ENCODE data around the gene AFF2.

Gene AFF2

DNA sequence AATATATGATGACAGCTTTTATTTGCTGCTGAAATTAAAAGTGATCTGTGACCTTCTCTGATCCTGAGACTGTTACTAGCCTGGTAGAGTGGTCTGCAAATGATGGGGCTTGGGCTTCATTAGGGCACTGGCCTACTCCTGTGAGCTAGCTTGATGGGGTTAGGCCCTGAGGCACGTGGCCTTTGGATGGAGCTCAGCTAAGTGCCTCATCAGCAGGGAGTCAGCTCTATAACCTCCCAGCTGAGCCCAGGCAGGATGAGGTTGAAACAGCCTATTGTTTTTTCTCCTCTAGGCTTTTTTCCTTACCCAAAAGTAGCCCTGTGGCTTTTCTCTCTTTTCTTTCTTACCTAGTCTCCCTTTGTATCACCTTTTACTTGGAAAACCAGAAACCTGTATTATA lies 92.2 kb downstream of the AFF2 start:
- no peak for DNase-seq

DNA sequence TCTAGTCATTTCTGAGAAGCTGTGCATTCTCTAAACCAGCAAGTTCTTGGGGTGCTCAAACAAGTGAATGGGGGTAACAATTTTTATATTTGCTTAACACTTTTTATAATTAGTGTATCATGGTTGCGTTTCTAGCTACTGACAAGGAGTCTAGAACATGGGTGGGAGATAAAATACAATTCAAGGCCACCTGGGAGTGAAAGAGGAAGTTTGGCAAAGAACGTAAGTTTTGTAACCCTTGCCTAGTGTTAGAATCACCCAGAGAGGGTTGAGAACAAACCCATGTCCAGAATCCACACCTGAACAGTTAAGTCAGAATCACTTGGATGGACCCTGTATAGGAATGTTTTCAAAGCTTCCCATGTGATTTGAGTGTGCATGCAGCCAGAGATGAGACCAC lies 92.7 kb downstream of the AFF2 start:
- no peak for DNase-seq

DNA sequence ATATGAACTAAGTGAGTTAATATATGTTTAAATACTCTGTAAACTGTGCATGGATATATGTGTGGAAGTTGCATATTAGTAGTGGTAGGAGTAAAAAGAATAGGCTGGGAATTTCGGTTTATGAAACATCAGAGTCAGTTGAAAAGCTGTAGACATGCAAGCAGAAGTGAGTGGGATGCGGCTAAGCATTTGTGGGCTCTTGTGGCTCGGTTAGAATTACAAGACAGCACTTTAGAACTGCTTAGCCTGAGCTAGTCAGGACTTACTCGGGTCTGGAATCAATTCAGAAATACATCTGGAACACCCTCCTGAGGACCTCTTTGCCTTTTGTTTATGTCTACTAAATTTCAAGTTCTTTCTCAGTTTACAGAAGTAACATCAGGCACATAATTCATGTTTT lies 93.6 kb downstream of the AFF2 start:
- DNase-seq: no peak

DNA sequence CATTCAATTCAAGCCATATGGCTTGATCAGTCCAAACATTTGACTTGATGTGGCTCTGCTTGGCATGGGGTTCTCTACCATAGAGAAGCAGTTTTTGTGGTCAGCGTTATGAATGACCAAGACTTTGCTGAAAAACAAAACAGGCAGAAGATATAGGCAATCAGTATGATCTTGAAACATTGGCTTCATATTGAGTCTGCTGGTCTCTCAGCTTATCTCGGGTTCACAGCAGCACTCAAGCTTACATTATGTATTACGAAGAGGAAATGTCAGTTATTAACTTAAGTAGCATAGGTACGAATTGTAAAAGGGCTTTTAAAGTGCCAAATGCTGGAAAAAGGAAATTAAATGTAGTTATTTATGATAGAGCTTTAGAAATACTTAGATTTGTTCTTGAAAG lies 99.0 kb downstream of the AFF2 start:
- DNase-seq: no peak

DNA sequence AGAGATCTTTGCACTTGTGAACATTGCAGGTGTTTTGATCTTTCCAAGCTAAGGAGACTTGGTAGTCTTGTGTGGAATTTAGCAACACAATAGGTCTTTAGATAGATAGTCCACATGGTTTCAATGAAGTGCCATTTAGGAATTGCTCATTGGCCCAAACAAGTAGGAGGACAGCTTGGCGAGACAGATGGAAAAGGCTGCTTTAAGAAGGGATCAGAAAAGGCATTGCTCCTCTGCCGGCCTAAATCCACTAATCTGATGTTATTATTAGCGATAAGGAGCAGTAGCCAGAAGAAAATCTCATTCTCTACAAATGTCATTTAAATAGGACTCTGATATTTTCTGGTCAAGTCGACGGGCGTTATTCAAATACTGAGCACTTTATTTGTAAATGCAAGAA lies 99.7 kb downstream of the AFF2 start:
- no peak for DNase-seq

DNA sequence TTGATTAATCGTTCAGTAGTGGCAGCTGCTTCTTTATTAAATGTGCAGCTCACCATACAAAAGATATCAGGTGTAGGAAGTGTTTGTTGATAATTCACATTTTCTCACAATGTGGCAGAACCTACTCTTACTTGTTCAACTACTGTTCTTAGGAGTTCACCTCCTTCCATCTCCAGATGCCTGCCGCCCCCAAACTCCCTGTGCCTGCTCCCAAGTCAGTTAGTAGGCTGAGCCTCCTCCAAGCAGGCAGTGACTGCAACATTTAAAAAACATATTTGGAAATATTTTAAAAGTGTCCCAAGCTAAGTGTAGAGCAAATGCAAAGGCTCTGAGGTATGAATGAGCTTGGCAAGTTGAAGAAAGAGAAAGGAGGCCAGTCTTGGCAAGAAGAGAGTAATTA lies 100.2 kb downstream of the AFF2 start:
- no peak for DNase-seq

DNA sequence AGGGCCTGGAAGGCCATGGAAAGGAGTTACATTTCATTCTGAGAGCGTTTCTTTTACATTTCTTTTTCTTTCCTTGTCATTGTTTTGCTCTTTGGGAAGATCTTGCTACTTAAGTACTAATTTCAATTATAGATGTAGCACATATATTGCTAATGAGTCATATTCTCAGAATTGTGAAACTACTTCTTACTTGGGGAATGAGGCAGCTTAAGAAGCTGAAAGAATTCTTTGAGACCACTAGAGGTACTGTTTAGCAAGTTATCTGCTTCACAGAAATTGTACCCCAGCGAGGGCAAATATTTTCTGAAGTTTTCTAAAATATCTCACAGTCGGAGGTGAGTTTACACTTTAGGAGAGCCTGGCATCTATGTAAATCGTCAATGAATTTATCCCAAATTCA lies 100.6 kb downstream of the AFF2 start:
- no peak for DNase-seq

DNA sequence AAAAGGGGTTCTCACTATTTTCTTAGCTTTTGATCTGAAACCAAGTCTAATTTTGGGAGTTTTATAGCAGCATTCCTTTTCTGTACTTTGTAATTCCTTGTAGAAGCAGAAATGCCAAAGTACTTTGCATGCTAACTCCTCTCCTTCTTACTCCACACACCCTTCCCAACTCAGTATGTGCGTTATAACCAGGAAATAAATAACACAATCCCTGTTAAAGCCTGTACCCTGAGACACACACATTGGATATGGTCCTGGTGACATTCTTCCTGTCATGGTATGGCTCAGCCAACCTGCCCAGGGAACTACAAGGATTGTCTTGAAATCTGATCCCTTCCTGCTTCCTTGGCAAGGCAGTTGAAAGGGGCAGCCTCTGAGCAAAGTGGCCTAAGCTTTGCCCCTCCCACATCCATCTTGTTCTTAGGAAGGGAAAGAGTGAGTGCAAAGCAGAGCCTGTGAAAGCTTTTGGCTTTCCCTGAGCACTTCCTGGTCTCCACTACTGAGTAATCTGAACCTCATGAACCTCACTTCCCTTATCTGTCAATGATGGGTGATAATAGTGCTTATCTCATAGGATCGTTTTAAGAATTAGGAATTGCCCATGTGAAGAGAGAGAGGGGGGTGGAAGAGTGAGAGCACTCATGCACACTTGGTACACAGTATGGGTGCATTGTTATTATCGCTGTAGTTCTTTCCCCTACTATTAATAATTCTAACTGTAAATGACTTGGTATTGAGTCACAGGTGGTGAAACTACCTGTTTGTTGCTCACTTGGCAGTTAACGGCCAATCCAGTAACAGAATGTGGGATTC lies 109.3 kb downstream of the AFF2 start:
- no peak for DNase-seq

DNA sequence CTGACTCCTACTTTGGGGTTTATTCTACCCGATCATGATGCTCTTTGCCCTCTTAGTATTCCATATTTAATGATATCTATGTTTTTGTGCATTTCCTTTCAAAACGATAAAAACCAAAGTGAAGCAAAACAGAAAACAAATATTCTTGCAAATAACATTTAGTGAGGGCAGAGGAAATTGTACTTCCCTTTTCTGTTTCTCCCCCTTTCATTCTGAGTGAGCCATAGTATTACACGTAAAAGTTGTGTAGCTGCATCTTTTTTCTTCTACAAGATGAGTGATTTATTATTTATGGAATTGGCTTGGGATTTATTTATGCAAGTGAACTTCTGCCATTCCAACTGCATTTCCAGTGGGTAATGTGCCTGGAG lies 109.9 kb downstream of the AFF2 start:
- no peak for DNase-seq

DNA sequence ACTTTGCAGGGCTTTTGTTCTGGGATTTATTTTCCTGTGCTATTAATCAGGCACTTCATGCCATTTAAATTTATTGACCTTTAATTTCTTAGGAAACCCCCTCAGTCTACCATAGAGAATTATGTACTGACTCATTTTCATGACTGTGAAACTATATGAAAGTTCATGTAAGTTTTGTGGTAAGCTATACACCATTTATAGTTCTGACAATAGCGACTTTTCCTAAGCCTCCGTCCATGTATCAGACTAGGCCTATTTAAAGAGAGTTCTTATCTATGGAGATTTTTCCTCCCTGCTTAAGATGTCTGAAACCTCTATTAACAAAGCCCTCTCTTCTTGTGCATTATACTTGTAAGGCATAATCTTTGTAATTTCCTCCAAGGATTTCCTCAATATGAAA lies 111.6 kb downstream of the AFF2 start:
- no peak for DNase-seq

DNA sequence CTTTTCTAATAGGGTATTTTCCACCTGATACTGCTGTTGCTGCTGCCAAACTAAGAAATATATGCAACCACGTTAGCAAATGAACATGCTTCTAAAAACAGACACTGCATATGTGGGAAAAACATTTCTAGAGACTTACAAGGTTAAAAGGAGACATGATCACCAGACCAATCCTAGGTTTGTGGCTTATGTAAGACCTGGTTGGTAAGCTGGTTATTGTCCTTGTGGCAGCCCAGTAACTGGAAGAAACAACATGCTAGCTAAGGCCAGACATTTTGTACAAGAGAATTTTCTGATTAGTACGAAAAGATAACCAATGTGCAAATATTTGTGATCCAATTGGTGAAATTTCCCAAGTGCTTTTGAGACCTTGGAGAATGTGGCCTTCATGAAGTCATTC lies 112.0 kb downstream of the AFF2 start:
- DNase-seq: no peak

DNA sequence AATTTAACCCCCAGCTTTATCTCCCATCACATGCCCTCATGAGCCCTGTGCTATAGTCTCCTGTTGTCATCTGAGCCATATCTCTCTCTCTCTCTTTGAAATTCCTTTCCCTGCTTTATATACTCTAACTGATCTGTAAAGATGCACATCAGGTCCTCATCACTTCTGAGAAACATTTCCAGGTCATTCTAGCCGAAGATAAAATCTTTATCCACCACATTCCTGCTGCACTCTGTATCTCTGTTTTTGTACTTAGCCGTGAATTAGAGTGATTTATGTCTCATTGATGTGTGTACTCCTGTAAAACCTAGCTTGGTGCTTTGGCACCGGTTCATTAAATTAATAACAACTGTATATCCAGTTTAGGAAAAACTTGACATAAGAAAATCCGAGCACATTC lies 113.2 kb downstream of the AFF2 start:
- DNase-seq: no peak

DNA sequence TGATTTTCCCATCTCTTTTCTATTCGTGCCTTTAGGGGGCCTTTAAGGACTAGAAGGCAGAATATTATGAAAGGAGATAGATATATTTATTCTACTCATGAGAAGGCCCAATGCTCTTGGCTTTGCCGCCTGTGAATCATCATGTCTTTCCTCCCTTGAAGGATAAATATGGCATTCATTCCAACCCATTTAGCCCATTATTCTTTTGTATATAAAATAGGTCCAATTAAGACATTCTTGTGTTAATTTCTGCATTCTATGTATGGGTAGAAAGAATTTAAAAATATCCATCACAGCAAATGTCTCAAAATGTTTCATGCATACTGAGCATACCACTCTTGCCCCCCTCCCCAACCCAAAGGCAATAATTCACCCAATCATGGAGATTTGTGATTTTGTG lies 115.1 kb downstream of the AFF2 start:
- no peak for DNase-seq

DNA sequence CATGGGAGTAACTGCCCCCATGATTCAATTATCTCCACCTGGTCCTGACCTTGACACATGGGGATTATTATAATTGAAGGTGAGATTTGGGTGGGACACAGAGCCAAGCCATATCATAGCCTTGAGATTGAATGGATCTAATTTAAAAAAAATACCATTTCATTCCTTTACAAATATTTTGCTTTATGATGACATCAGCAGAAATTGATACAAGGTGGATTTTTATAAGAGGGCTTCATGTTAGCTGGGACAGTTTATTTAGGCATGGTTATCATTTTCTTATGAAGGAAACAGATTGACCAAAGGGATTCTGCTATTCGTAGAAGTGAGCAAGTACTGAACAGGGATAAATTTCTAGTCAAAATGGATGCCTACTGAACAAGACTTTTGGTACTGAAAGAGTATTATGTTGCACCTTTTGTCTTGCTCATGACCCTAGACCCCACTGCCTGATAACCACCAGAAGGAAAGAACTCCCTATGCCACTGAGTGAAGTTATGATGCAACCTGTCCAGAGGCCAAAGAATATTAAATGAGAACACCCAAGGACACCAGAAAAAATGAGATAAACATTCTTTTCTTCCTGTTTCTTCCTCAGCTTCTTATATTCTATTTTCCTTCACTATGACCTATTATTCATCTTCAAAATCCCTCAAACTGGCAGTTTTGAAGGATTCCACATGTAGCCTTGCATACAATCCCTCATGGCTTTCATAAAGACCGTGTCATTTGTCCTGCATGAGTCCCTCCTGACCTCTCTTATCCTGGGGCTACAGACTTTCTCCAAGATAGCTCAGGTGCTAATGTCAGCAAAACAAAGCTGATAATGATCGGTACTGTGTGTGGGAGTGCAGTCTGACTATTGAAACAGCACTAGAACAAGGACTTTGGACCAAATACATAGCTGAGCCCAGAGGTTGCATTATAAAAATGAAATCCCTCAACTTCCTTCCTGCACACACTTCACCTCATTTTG lies 118.3 kb downstream of the AFF2 start:
- DNase-seq: no peak

DNA sequence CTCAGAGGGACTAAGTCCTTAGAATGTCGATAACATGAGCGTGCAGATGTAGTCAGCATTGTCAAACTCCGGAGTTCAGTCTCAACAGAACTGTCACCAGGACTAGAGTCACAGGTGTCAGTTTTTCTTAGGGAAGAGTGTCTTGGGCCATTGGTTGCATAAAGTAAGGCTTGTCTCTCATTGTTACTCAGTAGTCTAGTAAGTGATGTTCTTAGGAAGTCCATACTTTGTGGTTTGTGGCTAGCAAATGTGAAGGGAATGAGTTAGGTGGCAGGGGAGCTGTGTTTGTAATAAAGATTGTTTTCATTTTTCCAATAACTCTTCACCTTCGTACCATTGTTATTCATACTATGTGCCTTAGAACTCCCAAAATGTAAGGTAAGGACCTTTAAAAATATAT lies 119.6 kb downstream of the AFF2 start:
- no peak for DNase-seq

DNA sequence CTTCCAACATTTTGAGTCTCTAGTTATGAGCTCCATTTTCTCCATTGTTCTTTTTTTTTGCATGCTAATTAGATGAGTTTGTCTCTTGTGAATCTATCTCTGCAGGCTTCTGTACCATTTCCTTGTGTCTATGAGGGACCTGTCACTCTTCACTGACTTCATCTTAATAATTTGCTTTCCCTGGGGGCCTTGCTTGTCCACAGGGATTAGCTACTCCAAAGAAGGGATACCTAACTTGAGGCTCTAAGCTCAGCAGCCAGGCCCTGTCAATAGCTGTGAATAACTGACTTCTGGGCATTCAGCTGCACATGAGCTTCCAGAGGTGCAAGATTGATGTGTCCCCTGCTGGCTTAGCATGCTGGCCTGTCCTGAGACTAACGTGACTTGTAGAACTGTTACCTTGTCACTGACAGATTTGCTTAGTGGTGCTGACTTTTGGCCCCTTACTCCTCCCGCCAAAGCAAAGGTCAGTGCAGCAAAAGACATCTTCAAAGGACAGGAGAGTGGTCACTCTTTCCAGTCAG lies 124.6 kb downstream of the AFF2 start:
- DNase-seq: no peak

DNA sequence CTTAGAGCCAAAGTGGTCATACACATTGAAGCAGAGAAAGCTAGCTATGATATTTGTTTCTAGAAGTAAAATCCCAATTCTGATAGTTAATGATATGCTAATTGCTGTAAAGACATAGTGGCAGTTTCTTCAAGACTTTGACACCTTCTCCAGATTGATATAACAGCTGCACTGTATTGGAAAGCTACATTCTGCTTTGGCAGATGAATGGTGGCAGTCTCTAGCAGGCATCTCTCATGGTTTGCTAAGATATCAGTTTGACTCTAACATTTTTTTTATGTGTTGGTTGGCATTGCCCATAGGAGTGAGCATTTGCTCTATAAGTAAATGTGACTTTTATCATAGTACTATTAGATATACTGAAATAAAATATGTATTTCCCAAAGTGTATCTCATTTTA lies 128.2 kb downstream of the AFF2 start:
- DNase-seq: no peak

DNA sequence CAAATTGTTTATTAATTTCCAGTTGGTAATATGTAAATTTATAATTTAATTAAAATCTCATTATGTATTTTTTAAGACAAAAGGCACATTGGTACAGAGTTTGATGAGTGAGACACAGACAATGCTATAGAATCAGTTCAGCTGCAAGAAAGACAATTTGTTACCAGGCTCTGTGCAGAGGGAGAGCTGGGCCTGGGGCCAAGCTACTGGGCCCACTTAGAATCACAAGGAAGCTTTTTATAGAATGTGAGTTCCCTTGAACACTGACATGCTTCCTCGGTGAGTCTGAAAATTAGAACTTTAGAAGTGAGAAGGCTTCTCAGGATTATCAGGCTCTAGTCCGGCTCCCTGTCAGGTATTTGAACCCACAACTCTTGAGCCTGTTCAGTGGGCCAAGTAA lies 129.0 kb downstream of the AFF2 start:
- no peak for DNase-seq

DNA sequence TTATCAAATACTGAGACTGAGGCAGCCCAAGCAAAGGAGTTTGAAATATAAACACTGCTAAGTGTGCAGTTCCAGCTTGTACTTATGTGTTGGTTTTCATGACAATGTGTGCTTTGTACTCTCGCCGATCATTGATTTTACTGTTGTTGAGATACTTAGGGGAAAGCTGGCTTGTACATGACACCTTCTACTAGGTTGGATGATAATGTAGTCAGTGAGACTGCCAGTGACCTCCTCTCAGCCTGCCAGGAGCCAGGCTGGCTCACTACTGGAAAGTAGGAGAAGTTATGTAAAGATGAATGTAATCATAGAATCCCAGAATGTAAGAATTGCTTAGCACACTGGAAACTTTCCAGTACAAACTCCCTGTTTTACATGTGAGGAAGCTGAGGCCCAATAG lies 132.0 kb downstream of the AFF2 start:
- DNase-seq: no peak

DNA sequence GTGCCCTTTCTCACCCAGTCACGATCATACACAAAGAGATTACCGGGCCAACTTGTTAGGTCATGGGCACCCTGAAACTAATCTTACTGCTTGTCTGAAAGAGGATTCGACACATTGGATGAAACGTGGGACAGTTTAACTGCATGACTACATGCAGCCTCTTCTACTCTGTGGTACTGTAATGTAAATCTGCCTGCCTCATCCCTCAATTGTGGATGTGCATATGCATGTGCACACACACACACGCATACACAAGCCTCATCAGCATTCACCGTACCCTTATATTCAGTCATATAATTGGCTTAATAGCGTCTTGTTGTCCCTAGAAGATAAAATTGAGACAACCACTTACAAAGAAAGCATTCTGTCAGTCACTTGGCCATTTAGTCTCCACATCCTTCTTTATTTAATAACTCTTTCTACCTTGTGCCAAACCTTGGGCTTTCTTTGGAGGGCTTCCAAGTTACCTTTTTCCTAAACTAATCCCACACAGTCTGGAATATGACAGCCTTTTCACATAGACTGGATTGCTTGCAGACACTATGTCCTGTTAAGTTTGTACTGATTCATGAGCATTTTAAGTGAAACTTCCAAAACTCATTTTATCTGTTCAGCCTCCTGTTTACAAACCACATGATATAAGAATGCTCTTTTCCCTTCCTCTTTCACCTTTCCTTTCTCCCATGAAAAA lies 132.9 kb downstream of the AFF2 start:
- DNase-seq: no peak

DNA sequence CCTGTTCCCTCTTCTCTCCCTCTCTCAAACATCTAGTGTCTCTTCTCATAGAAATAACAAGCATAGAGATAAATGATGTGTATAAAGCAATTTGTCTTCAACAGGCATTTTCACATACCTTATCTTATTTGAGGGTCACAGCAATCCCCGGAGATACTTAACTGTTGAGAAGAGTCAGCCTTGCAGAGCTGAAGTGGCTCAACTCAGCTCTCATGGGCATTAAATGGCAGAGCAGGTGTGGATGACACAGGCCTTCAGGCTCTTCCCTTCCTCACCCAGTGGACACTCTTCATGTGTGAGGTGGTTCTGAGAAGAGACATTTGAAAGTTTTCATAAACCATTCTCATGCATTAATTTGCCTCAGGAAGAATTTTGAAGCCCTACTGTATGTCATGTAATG lies 134.2 kb downstream of the AFF2 start:
- DNase-seq: no peak

DNA sequence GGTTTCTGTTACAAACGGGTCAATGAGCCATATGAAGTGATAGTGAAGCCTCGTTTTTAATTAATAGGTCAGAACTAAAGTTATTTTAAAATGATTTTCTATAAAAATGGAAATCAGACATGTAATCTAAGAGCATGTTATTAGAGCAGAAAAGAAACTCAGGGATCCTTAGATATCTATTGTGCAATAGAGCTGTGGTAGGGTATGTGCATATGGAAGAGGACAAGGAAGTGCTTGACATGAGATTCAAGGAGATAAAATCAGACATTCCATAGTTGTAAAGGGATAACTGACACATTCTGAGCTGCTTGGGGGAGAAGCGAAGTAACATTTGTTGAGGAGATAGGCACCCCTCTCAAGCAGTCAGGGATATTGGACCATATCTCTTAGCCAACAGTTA lies 143.0 kb downstream of the AFF2 start:
- DNase-seq: no peak

DNA sequence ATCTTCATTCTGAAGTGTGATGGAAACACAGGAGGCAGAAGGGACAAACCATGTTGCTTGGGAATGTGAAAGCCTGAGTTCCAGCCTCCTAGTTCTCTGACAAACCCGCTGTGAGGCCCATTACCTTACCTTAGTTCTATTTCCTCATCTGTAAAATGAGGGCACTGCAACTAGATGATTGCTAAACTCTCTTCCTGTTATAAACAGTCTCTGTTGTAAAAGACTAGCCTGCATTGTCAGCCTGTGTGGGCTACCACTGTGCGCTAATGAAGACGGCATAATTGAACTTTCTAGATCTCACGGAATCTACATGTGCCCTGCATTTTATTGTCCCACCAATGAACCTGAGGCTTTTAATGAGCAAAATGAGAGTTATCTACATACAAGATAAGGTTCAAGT lies 147.2 kb downstream of the AFF2 start:
- no peak for DNase-seq
